Measurements from ENCODE around the gene SLC7A10.

DNA sequence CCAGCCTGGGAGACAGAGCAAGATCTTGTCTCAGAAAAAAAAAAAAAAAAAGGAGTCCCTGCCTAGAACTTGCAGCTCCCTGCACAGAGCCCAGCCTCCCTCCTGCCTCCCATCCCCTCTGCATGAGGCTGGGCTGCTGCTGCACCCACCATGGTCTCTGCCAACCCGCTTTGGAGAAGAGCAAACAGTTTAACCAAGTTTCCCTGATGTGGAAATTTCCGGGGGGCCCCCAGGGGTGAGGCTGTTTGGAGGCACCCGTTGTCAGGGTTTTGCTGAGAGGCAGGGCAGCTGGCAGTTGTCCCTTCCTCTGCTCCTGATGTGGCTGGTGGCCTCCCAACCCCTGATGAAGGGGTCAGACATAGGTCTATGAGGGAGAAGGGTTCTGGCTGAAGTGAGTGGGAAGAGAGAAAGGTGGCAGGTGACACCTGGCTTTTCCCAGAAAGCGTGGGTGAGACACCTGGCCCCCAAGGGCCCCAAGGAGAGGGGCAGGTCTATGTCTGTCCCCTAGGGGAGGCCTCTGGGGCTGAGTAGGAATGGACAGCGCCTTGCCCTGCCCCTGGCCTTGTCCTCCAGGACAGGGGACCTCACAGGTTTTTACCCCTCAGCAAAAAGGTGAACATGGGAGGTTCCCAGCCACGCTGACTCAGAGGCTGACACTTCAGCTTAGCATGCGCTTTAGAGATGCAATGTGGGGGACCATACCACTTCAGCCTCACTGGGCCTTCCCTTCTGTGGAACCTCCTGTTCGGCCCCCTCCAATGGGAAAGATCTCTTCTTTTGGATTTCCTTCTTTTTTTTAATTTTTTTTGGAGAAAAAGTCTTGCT, 26.0 kb downstream of the SLC7A10 start:
- TF ChIP-seq, protein P1, sequence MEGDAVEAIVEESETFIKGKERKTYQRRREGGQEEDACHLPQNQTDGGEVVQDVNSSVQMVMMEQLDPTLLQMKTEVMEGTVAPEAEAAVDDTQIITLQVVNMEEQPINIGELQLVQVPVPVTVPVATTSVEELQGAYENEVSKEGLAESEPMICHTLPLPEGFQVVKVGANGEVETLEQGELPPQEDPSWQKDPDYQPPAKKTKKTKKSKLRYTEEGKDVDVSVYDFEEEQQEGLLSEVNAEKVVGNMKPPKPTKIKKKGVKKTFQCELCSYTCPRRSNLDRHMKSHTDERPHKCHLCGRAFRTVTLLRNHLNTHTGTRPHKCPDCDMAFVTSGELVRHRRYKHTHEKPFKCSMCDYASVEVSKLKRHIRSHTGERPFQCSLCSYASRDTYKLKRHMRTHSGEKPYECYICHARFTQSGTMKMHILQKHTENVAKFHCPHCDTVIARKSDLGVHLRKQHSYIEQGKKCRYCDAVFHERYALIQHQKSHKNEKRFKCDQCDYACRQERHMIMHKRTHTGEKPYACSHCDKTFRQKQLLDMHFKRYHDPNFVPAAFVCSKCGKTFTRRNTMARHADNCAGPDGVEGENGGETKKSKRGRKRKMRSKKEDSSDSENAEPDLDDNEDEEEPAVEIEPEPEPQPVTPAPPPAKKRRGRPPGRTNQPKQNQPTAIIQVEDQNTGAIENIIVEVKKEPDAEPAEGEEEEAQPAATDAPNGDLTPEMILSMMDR (optimal IDR thresholded peaks at IDR 0.05 in 1 of 3, IDR thresholded peaks at IDR 0.05 in 1 of 3, conservative IDR thresholded peaks at IDR 0.05 in 1 of 3; ENCODE audit: extremely low read depth in 1 of 3, insufficient read depth in 2 of 3, low read length in 3 of 3), result no peak
- no peak for TF ChIP-seq EZH2 (IDR thresholded peaks at IDR 0.05; ENCODE audit: low read length)

Measured in keratinocyte (primary cell).